ENCODE measurements around the gene RAB11FIP4. TPM values are rescaled to one million over a fixed set of nuclear protein-coding genes. Genes with fewer than 3 reads are reported as not detected.

Gene RAB11FIP4
- total and polyA plus RNA-seq, 2 of the 13 experiments (the other 11 are each of a cell fraction or from before 2014, with no cell fraction given), result 28.0 to 89.3 TPM

- Histone ChIP-seq H3K4me2 (ENCODE audit: low read depth, low read length) (peak overlapping the region; percentile 78), H4K20me1 (ENCODE audit: insufficient read depth, low read length) (no peaks in the 10 kb centered on the region), H3K36me3 (replicated peaks in 1 of 2; ENCODE audit: control insufficient read depth in 1 of 2, insufficient read depth in 2 of 2, low read length in 2 of 2) (no peaks in the 10 kb centered on the region), H3K27ac (ENCODE audit: extremely low read length, insufficient read depth, low read length) (no peak overlapping the region), H3K27me3 (ENCODE audit: control insufficient read depth in 1 of 2, insufficient read depth in 2 of 2, low read length in 2 of 2) (peaks cover 1 to 25% of the 10 kb centered on the region in 2 experiments; a peak in 3 of 5 replicates), H2AFZ (ENCODE audit: low read length) (no peak overlapping the region), H3K9ac (ENCODE audit: insufficient read depth, low read depth, low read length) (0 out of 2 replicates have a peak overlapping the region, but pooled peaks have one; percentile 2), H3K4me1 (ENCODE audit: insufficient read depth, low read length) (peaks cover 35% of the 10 kb centered on the region), H3K4me3 (replicated peaks in 1 of 3; ENCODE audit: insufficient read depth in 1 of 3, low read depth in 2 of 3, low read length in 3 of 3) (peak overlapping the region in 1 of 3 experiments; percentile 36; a peak in 2 of 6 replicates), H3K9me3 (ENCODE audit: low read length) (no peaks in the 10 kb centered on the region), H3K79me2 (ENCODE audit: insufficient read depth, low read length) (no peaks in the 10 kb centered on the region)
- ChIA-PET POLR2A (interaction anchor here (1.2 kb wide), 1 partner anchor 9 kb away, joined by 6 read pairs; no protein-coding TSS in a partner anchor), CTCF (ENCODE audit: low intra/inter-chr PET ratio, low total read pairs) (no interaction called here)
- FAIRE-seq, result peak; percentile 62
- in situ Hi-C loops (cut with HindIII; ENCODE audit: extremely low pct_ligation_motif_present, low pct_unique_long_range_greater_than_20kb) (no loop called here), intact Hi-C loops (cut with micrococcal nuclease; ENCODE audit: unreplicated experiment) (no loop called here)
- WGBS (ENCODE audit: low lambda C conversion rate), result 49% methylated on average over 18 of the region's 22 CpGs
- no TSS peak for BruUV-seq (replicated peaks)
- no peak for DNase-seq (ENCODE audit: low spot score)
- peak; percentile 56 for ATAC-seq
- TF ChIP-seq ZNF260 (CRISPR knock-in tag; IDR thresholded peaks at IDR 0.05; ENCODE audit: borderline replicate concordance, low read depth) (no peak), NFIC (IDR thresholded peaks at IDR 0.05; ENCODE audit: low read length) (no peak), RORA (CRISPR knock-in tag; IDR thresholded peaks at IDR 0.05) (no peak), FOXO1 (CRISPR knock-in tag; IDR thresholded peaks at IDR 0.05) (no peak), AKNA (CRISPR knock-in tag; IDR thresholded peaks at IDR 0.05; ENCODE audit: borderline replicate concordance) (no peak), ZBTB40 (IDR thresholded peaks at IDR 0.05) (no peak), ZBTB40 (CRISPR knock-in tag; IDR thresholded peaks at IDR 0.05) (no peak)
Measured at GRCh38 chr17:31415640-31416502, 24.4 kb downstream of the RAB11FIP4 start.

Measured in HepG2 (cell line).